GM19035 (cell line): ENCODE results near the gene PSMA6.
"Not testable (repeated sequence)": the region's sequence is repeated elsewhere in the genome, so short reads cannot be mapped to it uniquely, and the experiment has no call there.

Experiments
- ATAC-seq: cut with Tn5 transposase; IDR thresholded peaks from one replicate; pipeline ENCODE4 v1.9.1; 2021; ENCODE audit not compliant: unreplicated experiment

PSMA6 gene

GRCh38 chr14:35342489-35343010, 50.4 kb downstream of the PSMA6 start:
- ATAC-seq, result no peak

DNA sequence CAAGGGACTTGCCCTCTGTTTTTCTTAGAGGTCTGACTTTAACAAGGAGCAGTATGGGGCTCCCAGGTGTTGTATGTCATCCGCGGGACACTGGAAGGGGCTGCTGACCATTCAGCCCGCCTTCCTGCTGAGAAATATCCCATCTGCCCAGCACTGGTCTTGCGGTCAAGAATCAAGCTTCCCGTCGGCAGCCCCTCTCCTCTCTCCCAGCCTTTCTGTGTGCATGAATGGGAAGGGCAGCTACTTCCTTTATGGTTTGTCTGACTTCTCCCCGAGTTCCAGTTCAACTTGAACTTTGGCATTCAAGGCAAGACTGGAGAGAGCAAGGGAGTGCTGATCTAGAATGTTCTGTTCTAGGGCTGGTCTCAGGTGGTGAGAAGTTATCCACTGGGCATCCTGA, 51.5 kb downstream of the PSMA6 start:
- no peak for ATAC-seq

- ATAC-seq, result no peak
These were observed 52.1 kb downstream of the PSMA6 start for GRCh38 chr14:35344107-35344807.

- ATAC-seq, result no peak
These were observed 54.6 kb downstream of the PSMA6 start for GRCh38 chr14:35346738-35347322.

DNA sequence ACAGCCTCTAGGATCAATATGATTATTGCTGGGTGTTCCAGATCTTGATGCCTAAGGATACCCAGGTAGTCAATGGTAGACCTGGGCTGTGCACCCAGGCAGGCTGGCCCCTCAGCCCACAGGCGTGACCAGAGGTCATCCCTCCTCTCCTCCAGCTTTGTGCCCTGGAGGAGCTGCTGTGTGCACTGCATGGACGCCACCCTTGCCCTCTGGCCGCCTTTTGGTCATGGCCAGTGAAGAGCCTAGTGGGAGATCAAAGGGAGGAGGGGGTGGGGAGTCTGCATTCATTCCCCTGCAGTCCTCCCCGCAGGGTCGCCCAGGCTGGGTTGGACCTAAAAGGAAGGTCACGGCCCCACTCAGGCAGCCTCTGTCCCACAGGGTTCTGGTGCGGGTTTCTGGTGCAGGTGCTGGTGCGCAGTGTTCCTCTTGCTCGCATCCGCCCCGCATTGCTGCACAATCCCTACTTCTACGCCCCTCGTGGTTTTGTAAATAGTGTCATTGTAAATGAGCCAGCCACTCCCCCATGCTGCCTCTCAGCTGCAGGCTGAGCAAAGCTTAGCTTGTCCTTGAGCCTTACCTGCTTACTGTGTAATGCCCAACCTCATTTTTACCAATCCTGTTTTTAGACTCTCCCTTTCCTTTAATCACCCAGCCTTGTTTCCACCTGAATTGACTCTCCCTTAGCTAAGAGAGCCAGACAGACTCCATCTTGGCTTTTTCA, 55.3 kb downstream of the PSMA6 start:
- no peak for ATAC-seq

DNA sequence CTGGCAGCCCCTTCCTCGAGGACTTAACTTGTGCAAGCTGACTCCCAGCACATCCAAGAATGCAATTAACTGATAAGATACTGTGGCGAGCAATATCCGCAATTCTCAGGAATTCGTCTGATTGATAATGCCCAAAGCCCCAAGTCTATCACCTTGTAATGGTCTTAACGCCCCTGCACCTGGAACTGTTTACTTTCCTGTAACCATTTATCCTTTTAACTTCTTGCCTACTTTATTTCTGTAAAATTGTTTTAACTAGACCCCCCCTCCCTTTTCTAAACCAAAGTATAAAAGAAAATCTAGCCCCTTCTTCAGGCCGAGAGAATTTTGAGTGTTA, 55.8 kb downstream of the PSMA6 start:
- not testable (repeated sequence) for ATAC-seq

- ATAC-seq, result no peak
These were observed 57.5 kb downstream of the PSMA6 start for GRCh38 chr14:35349496-35350365.

DNA sequence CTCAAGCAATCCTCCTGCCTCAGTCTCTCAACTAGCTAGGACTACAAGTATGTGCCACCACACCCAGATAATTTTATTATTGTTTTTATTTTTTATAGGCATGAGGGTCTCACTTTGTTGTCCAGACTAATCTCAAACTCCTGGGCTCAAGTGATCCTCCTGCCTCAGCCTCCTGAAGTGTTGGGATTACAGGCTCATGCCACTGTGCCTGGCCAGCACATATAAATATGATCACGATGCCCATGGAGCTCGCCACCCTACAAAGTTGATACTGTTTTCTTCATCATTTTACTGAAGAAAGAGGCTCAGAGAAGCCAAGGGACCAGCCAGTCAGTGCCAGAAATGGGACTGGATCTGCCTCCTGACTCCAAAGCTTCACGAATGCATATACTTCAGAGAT, 59.3 kb downstream of the PSMA6 start:
- no peak for ATAC-seq

- no peak for ATAC-seq
These were observed 59.7 kb downstream of the PSMA6 start for GRCh38 chr14:35351897-35352273.

- no peak for ATAC-seq
These were observed 60.4 kb downstream of the PSMA6 start for GRCh38 chr14:35352274-35353233.

DNA sequence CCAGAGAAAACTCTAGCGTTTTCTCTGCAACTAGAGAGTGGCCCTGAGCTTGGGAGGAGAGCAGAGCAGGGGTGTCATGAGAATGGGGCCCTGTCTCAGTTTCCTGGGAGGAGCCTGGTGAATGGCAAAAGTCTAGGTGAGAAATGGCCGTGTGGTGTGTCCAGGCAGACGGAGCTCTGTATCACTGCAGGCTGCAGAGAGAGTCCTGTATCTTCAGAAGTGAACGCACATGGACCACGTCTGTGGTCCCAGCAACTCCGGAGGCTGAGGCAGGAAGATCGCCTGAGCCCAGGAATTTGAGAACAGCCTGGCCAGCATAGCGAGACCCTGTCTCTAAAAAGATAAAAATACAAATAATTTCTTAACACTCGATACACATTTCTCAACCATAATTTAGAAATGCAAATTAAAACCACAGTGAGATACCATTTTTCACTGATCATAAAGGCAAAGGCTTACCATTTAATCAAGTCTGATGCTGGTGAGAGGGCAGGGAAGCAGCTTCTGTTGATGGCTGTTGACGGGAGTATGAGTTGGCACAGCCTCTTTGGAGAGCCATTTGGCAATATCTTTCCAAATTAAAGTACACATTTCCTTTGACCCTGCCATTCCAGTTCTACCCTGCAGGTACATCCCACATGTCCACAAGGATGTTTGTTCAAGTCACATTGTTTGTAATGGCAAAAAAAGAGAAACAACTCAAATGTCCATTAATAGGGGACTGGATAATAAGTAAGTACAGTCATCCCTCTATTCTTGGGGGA, 61.4 kb downstream of the PSMA6 start:
- ATAC-seq, result no peak

DNA sequence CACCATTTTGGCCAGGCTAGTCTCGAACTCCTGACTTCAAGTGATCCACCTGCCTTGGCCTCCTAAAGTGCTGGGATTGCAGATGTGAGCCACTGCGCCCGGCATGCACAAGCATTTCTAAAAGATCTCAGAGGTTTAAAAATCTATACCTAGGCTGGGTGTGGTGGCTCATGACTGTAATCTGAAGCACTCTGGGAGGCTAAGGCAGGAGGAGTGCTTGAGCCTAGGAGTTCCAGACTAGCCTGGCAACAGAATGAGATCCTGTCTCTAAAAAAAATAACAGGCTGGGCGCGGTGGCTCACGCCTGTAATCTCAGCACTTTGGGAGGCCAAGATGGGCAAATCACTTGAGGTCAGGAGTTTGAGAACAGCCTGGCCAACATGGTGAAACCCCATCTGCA, 63.1 kb downstream of the PSMA6 start:
- ATAC-seq, result not testable (repeated sequence)

- no peak for ATAC-seq
These were observed 64.0 kb downstream of the PSMA6 start for GRCh38 chr14:35355981-35356841.

- not testable (repeated sequence) for ATAC-seq
These were observed 67.5 kb downstream of the PSMA6 start for GRCh38 chr14:35359655-35360054.

DNA sequence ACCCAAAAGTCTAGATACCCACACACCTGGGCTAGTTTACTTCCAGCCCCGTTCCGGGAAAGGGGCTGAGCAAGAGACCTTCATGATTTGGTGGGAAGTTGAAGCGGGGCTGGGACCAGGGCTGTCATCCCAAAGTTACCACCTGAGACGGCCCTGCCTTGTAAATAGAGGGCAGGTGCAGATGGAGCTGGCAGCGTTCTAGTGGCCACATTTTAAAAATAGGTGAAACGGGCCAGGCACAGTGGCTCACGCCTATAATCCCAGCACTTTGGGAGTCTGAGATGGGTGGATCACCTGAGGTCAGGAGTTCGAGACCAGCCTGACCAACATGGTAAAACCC, 68.9 kb downstream of the PSMA6 start:
- no peak for ATAC-seq

DNA sequence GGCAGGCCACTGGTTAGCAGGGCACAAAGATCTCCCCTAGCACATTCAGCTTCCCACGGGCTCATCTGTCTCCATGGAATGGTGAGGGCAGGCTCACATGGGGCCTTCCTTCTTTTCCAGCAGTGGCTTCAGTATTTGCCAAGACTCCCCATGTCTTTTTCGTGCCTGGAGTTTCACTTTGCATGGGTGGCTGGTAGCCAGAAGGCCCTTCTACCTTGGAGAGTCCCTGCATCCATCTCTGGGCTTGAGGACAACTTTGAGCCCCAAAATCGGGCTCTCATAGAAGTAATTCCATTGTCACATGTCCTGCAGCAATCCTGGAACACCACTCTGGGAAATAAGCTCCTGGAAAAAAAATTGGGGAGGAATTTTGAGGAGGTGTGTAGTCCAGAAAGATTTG, 70.3 kb downstream of the PSMA6 start:
- no peak for ATAC-seq

DNA sequence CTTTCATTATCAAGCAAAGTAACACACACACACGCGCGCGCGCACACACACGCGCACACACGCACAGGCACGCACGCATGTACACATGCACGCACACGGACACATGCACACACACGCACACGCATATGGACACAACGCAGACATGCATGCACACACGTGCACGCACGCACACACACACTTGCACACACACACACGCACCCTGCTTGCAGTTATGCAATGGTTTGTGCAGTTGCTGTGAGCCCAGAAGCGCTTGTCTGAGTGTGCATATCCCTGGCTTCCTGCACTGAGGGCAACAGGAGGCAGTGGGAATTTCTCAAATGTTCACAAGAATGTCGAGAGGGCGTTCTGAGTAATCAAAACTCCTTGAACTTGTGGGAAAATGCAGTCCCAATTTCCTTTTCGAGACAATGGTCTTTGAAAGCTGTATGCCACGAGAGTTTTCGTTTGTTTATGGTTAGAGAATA, 70.8 kb downstream of the PSMA6 start:
- no peak for ATAC-seq
